Naive B cell (primary cell): ENCODE data around the gene BAK1. TPM values are rescaled to one million over a fixed set of nuclear protein-coding genes. Genes with fewer than 3 reads are reported as not detected.
"Not testable (repeated sequence)": the region's sequence is repeated elsewhere in the genome, so short reads cannot be mapped to it uniquely, and the experiment has no call there.

Experiments used
- ATAC-seq, 2 donors: fragments of 150-1000 bp; cut with Tn5 transposase; 2 replicates each; pipeline ENCODE4 v1.10.0; 2021; ENCODE audit warnings: low read depth in 2 of 2, mild to moderate bottlenecking in 2 of 2, moderate library complexity in 2 of 2
- DNase-seq: peaks from one replicate; pipeline ENCODE4 v3.0.0; 2022
- H3K27ac Mint-ChIP-seq, 6 donors: one replicate each; pipeline ENCODE4 v1.8.0; 2020 to 2022; ENCODE audit warnings: mild to moderate bottlenecking in 6 of 6, mixed read lengths in 6 of 6, moderate library complexity in 5 of 6, inconsistent platforms in 2 of 6
- H3K27me3 Mint-ChIP-seq, 3 donors: one replicate each; pipeline ENCODE4 v1.8.0; 2021 to 2022; ENCODE audit warnings: mixed read lengths in 3 of 3, mild to moderate bottlenecking in 1 of 3
- H3K36me3 Mint-ChIP-seq, 2 donors: one replicate each; pipeline ENCODE4 v1.8.0; 2020 to 2022; ENCODE audit warnings: mixed read lengths in 2 of 2, inconsistent platforms in 1 of 2, mild to moderate bottlenecking in 1 of 2
- H3K4me1 Mint-ChIP-seq, 3 donors: one replicate each; pipeline ENCODE4 v1.8.0; 2020 to 2022; ENCODE audit warnings: mixed read lengths in 3 of 3, inconsistent platforms in 1 of 3, mild to moderate bottlenecking in 1 of 3, moderate library complexity in 1 of 3
- H3K4me3 Mint-ChIP-seq, 8 donors: one replicate each; pipeline ENCODE4 v1.8.0; 2020 to 2022; ENCODE audit warnings: mild to moderate bottlenecking in 8 of 8, mixed read lengths in 8 of 8, moderate library complexity in 8 of 8, inconsistent platforms in 2 of 8
- H3K9me3 Mint-ChIP-seq, 7 donors: one replicate each; pipeline ENCODE4 v1.8.0; 2020 to 2022; ENCODE audit warnings: mixed read lengths in 7 of 7, mild to moderate bottlenecking in 5 of 7, inconsistent platforms in 2 of 7, moderate library complexity in 1 of 7
- polyA plus RNA-seq, 6 donors: library from polyadenylated mRNA; unstranded; fragments of 300-500 nt; fragmentation: Illumina TruSeq; gene quantifications; one replicate each; pipeline ENCODE4 v1.2.3, GENCODE V29; 2021; ENCODE audit warnings: low read depth in 6 of 6

BAK1 gene
- polyA plus RNA-seq, 6 donors from 2014 or later = 11.7 to 22.6 (median 13.6) TPM

DNA sequence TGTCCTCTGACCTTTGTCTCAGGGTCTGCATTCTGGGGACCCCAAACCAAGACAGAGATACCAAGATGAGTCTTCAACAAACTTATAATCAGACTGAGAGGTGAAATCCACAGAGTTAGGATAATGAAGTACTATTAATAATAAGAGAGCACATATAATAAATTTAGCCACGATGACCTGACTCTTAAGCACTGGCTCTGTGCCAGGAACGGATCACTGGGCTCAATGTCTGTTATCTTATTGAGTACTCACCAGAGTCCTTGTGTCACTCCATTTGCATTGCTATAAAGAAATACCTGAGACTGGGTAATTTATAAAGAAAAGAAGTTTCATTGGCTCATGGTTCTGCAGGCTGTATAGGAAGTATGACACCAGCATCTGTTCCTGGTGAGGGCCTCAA is 22.1 kb upstream of the BAK1 start:
- peak overlapping the region in 1 of 6 donors; percentile 0 for H3K27ac Mint-ChIP-seq
- peaks cover 21 to 22% (median 21%) of the 10 kb centered on the region in 3 donors for H3K4me1 Mint-ChIP-seq
- DNase-seq (no peak), ATAC-seq (no peak)
- H3K27me3 Mint-ChIP-seq = no peaks in the 10 kb centered on the region
- no peak overlapping the region for H3K4me3 Mint-ChIP-seq
- peaks cover 0 to 7% (median 4%) of the 10 kb centered on the region in 7 donors for H3K9me3 Mint-ChIP-seq
- peaks cover 6 to 9% of the 10 kb centered on the region in 2 donors for H3K36me3 Mint-ChIP-seq

DNA sequence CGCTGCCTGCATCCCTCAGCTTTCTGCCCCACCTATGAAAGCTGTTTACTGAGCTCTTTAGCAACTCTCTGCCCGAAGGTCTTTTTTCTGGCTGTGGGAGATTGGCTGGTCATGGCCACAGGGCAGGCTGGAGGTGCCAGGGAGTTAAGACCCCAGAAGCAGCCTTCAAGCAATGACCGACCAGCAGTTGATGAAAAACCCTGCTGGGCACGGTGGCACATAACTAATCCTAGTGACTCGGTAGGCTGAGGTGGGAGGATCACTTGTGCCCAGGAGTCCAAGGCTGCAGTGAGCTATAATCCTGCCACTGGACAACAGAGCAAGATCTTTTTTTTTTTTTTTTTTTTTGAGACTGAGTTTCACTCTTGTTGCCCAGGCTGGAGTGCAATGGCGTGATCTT is 20.7 kb upstream of the BAK1 start:
- no peak for ATAC-seq
- Mint-ChIP-seq H3K27me3 (no peaks in the 10 kb centered on the region), H3K36me3 (peaks cover 6 to 9% of the 10 kb centered on the region in 2 donors), H3K4me3 (no peak overlapping the region), H3K27ac (peak overlapping the region in 1 of 6 donors; percentile 70), H3K9me3 (peaks cover 0 to 7% (median 4%) of the 10 kb centered on the region in 7 donors), H3K4me1 (peaks cover 24 to 34% (median 30%) of the 10 kb centered on the region in 3 donors)
- no peak for DNase-seq

DNA sequence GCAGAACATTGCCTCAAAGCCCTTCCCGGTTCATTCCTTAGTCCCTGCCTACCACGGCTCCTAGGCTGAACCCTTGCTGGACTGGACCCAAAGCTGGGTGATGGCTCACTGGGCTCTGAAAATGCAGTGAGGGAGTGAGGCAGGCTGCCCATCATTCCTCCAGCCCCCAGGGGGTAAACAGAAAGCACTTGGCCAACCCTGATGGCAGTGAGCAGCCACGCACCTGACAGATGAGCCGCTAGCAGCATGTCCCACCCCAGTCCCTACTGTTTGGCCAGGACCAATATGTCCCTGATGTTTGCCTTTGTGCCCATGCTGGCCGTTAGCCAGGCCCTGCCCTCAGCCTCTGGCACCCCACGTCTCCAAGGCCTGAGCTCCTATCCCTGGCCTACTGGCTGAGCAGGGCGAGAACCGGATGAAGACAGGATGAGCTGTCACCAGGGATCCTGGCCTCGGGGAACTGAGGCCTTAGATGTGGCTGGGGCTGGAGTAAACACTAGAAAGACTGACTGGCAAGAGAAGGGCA is 19.4 kb upstream of the BAK1 start:
- DNase-seq = no peak
- H3K4me3 Mint-ChIP-seq = no peak overlapping the region
- H3K27ac Mint-ChIP-seq = peak overlapping the region in 4 of 6 donors; percentile 47 to 93 (median 62)
- peaks cover 26 to 40% (median 32%) of the 10 kb centered on the region in 3 donors for H3K4me1 Mint-ChIP-seq
- no peak for ATAC-seq
- no peaks in the 10 kb centered on the region for H3K27me3 Mint-ChIP-seq
- H3K36me3 Mint-ChIP-seq = no peaks in the 10 kb centered on the region
- H3K9me3 Mint-ChIP-seq = peaks cover 0 to 4% (median 0%) of the 10 kb centered on the region in 7 donors

DNA sequence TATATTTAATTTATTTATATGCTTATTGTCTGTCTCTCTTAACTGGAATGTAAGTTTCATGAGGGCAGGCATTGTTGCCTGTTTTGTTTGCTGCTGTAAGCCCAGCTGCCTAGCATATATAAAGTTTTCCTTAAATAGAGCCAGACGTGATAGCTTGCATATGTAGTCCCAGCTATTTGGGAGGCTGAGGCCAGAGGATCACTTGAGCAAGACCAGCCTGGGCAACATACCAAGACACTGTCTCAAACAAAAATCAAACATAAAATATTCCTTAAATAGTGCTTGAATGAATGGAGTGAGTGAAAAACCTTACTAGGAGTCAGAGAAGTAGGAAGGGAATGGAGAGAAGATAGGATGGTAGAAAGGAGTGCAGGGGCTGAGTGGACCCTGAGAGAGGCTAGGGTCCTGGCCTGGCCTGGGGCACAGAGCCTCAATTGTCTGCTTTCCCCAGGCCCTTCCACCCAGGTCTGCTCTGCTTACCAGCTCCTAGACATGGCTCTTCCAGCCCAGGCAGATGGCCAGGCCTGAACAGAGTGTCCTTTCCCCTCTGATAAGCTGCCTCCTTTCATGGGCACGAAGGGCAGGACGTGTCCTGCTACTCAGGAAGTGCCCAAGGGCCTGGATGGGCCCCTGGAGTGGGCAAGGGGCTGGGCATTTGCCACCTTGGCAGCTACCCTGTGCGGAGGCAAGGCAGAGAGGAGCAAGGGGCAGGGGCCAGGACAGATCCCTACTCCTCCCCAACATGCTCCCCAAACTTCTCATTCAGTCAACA is 17.7 kb upstream of the BAK1 start:
- ATAC-seq (no peak), DNase-seq (no peak)
- Mint-ChIP-seq H3K4me1 (peaks cover 37 to 51% (median 39%) of the 10 kb centered on the region in 3 donors), H3K36me3 (no peaks in the 10 kb centered on the region), H3K9me3 (peaks cover 0 to 4% (median 0%) of the 10 kb centered on the region in 7 donors), H3K4me3 (peak overlapping the region in 1 of 8 donors; percentile 55), H3K27me3 (no peaks in the 10 kb centered on the region), H3K27ac (peak overlapping the region in 5 of 6 donors; percentile 5 to 97 (median 91))

DNA sequence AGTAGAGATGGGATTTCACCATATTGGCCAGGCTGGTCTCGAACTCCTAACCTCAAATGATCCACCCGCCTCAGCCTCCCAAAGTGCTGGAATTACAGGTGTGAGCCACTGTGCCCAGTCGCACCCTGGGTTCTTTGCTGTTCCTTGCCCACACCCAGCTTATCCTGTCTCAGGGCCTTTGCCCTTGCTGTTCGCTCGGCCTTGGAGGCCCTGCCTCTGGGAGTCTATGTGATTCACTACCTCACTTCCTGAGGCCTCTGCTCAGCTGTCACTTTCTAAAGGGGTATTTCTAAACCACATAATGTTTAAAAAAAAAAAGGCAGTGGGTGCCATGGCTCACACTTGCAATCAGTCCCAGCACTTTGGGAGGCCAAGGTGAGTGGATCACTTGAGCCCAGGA is 16.8 kb upstream of the BAK1 start:
- peaks cover 43 to 57% (median 45%) of the 10 kb centered on the region in 3 donors for H3K4me1 Mint-ChIP-seq
- not testable (repeated sequence) for DNase-seq, H3K36me3 Mint-ChIP-seq, H3K27me3 Mint-ChIP-seq, H3K9me3 Mint-ChIP-seq
- H3K27ac Mint-ChIP-seq = peak overlapping the region; percentile 79 to 99 (median 94)
- peak overlapping the region in 5 of 8 donors; percentile 36 to 77 (median 73) for H3K4me3 Mint-ChIP-seq
- ATAC-seq = peak; percentile 4 to 6

DNA sequence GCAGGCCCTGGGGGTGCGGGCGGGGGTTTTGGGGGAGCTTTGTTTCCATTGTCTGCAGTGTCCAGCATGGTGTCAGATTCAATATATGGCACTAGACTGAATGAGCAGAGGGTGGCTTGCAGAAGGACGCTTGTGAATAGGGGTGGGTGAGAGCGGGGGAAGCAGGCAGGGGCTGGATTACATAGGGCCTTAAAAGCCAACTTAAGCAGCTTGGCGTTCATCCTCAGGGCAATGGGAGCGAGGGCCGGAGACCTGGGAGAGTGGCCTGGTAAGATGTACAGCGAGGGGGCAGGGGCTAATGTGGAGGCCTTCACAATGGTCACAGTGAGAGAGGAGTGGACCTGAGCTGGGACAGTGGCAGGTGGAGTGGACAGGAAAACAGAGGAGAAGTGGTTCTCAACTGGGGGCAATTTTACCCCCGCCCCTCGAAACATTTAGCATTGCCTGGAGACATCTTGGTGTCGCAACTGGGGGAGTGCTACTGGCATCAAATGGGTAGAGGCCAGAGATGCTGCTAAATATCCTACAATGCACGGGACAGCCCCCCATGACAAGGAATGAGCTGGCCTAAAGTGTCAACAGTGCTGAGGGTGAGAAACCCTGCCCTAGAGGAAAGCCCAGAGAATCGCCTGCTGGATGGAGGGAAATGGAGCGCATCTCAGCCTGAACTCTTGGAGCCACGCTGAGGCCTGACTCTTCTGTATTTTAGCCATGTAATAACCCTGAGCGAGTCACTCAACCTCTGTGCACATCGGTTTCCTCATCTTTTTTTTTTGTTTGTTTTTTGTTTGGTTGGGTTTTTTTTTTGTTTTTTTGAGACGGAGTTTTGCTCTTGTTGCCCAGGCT is 15.1 kb upstream of the BAK1 start:
- Mint-ChIP-seq H3K4me3 (peak overlapping the region in 2 of 8 donors; percentile 39 to 54), H3K4me1 (peaks cover 60 to 73% (median 62%) of the 10 kb centered on the region in 3 donors), H3K36me3 (no peaks in the 10 kb centered on the region), H3K27ac (peak overlapping the region; percentile 88 to 97 (median 94)), H3K9me3 (peaks cover 0 to 9% (median 0%) of the 10 kb centered on the region in 7 donors), H3K27me3 (no peaks in the 10 kb centered on the region)
- no peak for ATAC-seq
- DNase-seq = no peak

DNA sequence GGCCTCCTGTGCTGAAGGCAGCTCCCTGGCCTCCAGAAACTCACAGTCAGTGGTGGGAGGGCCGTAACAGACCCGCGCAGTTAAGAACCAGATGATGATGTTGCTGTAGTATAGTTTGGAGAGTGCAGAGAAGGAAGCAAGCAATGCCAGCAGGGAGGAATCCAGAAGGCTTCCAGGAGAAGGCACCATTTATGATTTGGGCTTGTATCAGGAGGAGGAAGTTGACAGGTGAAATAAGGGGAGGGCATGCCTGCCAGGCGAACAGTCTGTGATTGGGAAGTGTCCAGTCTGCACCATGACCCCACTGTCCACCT is 13.3 kb upstream of the BAK1 start:
- H3K36me3 Mint-ChIP-seq = no peaks in the 10 kb centered on the region
- peak overlapping the region; percentile 57 to 93 (median 83) for H3K4me3 Mint-ChIP-seq
- H3K4me1 Mint-ChIP-seq = peaks cover 62 to 79% (median 63%) of the 10 kb centered on the region in 3 donors
- peak overlapping the region; percentile 97 to 100 (median 100) for H3K27ac Mint-ChIP-seq
- DNase-seq (no peak), ATAC-seq (no peak)
- H3K27me3 Mint-ChIP-seq = no peaks in the 10 kb centered on the region
- H3K9me3 Mint-ChIP-seq = peaks cover 0 to 7% (median 0%) of the 10 kb centered on the region in 7 donors

DNA sequence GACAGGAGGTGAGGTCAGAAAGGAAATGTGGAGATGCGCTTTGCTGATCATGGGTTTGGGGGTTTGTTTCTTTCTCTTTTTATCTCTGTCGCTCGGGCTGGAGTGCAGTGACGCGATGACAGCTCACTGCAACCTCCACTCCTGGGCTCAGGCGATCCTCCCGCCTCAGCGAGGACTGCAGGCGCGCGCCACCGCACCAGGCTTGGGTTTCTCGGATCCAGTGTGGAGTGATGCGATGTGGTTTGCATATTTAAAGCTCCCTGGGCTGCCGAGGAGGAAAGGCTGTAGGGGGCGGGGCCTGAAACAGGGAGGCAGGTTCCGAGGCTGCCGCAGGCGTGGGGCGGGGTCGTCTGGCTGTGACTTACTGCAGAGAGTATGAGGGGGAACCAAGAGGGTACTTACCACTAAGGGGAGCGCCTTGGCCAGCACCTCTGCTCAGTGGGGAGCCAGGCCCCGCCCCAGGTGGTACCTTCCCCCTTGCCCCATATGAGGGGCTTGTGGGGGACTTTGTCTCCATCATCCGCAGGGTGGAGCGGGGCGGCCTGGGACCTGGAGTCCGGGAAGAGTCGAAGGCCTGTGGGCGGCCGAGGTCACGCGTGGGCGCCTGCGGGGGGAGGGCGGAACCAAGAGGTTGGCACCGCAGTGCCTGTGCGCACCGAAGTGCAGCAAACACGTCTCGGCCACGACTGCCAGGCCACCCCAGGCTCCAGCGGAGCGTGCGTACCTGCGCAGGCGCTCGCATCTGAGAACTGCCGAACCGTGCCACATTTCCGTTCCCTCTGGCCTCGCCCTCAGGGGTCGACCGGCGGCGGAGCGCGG is 12.7 kb upstream of the BAK1 start:
- Mint-ChIP-seq H3K27me3 (no peaks in the 10 kb centered on the region), H3K4me3 (peak overlapping the region; percentile 57 to 93 (median 83)), H3K27ac (peak overlapping the region; percentile 97 to 100 (median 100)), H3K4me1 (peaks cover 62 to 75% (median 63%) of the 10 kb centered on the region in 3 donors), H3K36me3 (no peaks in the 10 kb centered on the region), H3K9me3 (peaks cover 0 to 5% (median 0%) of the 10 kb centered on the region in 7 donors)
- DNase-seq (peak; percentile 88), ATAC-seq (peak; percentile 79)

DNA sequence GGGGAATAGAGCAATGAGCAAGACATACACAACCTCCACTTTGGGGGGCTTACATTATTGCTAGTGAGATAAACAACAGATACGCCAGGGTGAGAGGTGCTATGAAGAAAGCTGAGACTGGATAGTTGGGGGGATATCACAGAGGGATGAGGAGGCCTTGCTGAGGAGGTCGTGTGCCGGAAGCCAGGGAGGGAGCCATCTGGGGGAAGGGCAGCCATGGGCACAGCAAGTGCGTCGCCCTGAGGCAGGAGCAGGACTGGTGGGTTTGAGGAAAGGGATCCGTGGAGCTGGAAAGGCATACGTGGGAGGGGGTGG is 12.2 kb upstream of the BAK1 start:
- H3K27me3 Mint-ChIP-seq = no peaks in the 10 kb centered on the region
- DNase-seq (no peak), ATAC-seq (no peak)
- H3K4me1 Mint-ChIP-seq = peaks cover 57 to 71% (median 63%) of the 10 kb centered on the region in 3 donors
- H3K27ac Mint-ChIP-seq = peak overlapping the region; percentile 97 to 100 (median 100)
- peak overlapping the region; percentile 57 to 93 (median 83) for H3K4me3 Mint-ChIP-seq
- peaks cover 0 to 5% (median 0%) of the 10 kb centered on the region in 7 donors for H3K9me3 Mint-ChIP-seq
- no peaks in the 10 kb centered on the region for H3K36me3 Mint-ChIP-seq

DNA sequence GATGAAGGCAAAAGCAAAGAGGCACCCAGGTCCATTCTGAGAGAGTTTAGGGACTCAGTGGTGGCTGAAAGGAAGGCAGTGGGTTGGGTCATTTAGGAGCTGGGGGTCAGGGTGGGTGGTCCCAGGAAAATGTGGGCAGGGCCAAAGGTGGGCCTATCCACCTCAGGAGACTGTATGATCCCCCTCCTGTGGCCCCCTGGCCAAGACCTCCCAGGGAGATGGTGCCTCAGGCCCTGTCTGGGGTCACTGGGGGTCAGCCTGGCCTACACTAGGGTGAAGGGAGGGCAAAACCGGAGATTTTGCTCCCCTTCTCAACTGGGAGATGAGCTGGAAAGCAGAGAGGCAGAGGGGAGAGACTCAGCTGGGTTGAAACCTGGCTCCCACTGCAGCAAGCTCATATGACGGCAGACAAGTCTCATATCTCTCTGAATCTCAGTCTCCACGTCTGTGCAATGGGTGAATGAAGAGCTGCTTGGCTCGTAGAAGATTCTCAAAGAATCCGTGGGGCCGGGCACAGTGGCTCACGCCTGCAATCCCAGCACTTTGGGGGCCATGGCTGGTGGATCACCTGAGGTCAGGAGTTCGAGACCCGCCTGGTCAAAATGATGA is 11.5 kb upstream of the BAK1 start:
- Mint-ChIP-seq H3K36me3 (no peaks in the 10 kb centered on the region), H3K4me1 (peaks cover 55 to 69% (median 57%) of the 10 kb centered on the region in 3 donors), H3K27ac (peak overlapping the region; percentile 97 to 100 (median 100)), H3K4me3 (peak overlapping the region in 6 of 8 donors; percentile 14 to 88 (median 79)), H3K27me3 (no peaks in the 10 kb centered on the region), H3K9me3 (peaks cover 0 to 5% (median 0%) of the 10 kb centered on the region in 7 donors)
- no peak for DNase-seq
- no peak for ATAC-seq

DNA sequence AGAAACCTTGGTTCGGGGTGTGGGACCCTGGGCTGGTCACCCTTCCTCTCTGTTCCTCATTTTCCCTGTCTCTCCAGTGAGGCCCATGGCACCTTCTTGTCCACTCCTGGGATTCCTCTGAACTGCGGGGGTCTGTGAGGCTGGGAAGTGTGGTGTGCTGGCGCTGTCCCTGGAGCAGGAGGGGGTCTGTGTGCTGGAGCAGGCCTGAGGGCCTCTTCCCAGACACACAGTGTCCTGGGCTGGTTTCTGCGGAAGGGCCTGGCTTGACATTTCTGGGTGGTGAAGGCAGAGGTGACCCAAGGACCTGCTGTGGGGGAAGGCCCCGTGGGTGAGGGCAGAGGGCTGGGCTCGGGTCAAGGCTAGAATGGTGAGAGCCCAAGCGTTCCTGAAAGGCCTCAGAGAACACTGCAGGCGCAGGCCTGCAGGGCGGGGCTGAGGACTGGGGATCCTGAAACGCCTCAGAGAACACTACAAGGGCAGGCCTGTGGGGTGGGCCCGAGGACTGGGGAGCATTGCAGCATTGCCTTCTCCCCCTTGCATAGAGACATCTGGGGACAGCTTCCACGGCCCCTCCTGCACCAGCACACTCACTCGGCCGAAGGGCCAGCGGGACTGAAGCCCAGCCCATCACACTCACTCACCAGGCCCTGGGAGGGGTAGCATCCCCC is 10.6 kb upstream of the BAK1 start:
- no peak for ATAC-seq
- Mint-ChIP-seq H3K9me3 (peaks cover 0 to 5% (median 0%) of the 10 kb centered on the region in 7 donors), H3K4me3 (peak overlapping the region in 6 of 8 donors; percentile 10 to 88 (median 76)), H3K4me1 (peaks cover 59 to 70% (median 59%) of the 10 kb centered on the region in 3 donors), H3K27ac (peak overlapping the region; percentile 97 to 100 (median 100)), H3K36me3 (no peaks in the 10 kb centered on the region), H3K27me3 (no peaks in the 10 kb centered on the region)
- no peak for DNase-seq
